Nephron (organoid): Measurements from ENCODE around the gene ZNF8.

ENCODE experiments used
- H3K27ac Mint-ChIP-seq, 3 experiments: 2 replicates each; pipeline ENCODE4 v1.8.0; 2020; ENCODE audit warnings: mixed read lengths in 3 of 3, mild to moderate bottlenecking in 2 of 3, moderate library complexity in 1 of 3
- H3K27me3 Mint-ChIP-seq: 2 replicates; pipeline ENCODE4 v1.8.0; 2021; ENCODE audit warnings: low read depth, mild to moderate bottlenecking, moderate library complexity, mixed read lengths
- H3K36me3 Mint-ChIP-seq: 2 replicates; pipeline ENCODE4 v1.8.0; 2020; ENCODE audit warnings: low read depth, mixed read lengths
- H3K4me1 Mint-ChIP-seq: 2 replicates; pipeline ENCODE4 v1.8.0; 2020; ENCODE audit warnings: mixed read lengths
- H3K4me3 Mint-ChIP-seq, 3 experiments: 2 replicates each; pipeline ENCODE4 v1.8.0; 2020; ENCODE audit warnings: mild to moderate bottlenecking in 3 of 3, mixed read lengths in 3 of 3, moderate library complexity in 2 of 3
- H3K9me3 Mint-ChIP-seq: 2 replicates; pipeline ENCODE4 v1.8.0; 2020; ENCODE audit warnings: mixed read lengths
- TF ChIP-seq, protein P1 (sequence below), 3 experiments: fragments of 200-600 bp; sonication (generic); IDR thresholded peaks; one replicate each; pipeline ENCODE4 v1.5.0; 2021; ENCODE audit warnings: antibody characterized with exemption in 3 of 3; ENCODE audit not compliant: unreplicated experiment in 3 of 3

The ZNF8 gene

DNA sequence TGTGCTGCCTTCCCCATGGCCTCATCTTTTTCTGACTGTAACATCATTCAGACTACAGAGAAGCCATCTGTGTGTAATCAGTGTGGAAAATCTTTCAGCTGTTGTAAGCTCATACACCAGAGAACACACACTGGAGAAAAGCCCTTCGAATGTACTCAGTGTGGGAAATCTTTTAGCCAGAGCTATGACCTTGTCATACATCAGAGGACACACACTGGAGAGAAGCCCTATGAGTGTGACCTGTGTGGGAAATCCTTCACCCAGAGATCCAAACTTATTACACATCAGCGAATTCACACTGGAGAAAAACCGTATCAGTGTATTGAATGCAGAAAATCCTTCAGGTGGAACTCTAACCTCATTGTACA, 17.2 kb upstream of the ZNF8 start:
- Mint-ChIP-seq H3K9me3 (peaks cover 87% of the 10 kb centered on the region), H3K4me3 (no peak overlapping the region), H3K27ac (no peak overlapping the region)

DNA sequence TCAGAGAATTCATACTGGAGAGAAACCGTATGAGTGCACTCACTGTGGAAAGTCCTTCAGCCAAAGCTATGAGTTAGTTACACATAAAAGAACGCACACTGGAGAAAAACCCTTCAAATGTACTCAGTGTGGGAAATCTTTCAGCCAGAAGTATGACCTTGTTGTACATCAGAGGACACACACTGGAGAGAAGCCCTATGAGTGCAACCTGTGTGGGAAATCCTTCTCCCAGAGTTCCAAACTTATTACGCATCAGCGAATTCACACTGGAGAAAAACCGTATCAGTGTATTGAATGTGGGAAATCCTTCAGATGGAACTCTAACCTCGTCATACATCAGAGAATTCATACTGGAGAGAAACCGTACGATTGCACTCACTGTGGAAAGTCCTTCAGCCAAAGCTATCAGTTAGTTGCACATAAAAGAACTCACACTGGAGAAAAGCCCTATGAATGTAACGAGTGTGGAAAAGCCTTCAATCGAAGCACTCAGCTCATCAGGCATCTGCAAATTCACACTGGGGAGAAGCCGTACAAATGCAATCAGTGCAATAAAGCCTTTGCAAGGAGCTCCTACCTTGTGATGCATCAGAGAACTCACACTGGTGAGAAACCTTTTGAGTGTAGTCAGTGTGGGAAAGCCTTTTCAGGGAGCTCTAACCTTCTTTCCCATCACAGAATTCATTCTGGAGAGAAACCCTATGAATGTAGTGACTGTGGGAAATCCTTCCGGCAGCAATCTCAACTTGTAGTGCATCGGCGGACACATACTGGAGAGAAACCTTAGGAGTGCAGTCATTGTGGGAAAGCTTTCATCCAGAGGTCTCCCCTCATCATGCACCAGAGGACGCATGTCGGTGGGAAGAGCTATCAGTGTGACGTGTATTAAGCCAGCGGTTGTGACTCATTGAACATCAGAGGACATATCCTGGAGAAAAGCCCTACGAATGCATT, 16.5 kb upstream of the ZNF8 start:
- Mint-ChIP-seq H3K27me3 (peaks cover 3% of the 10 kb centered on the region), H3K4me3 (no peak overlapping the region), H3K36me3 (peaks cover 100% of the 10 kb centered on the region), H3K9me3 (peaks cover 86% of the 10 kb centered on the region), H3K4me1 (no peaks in the 10 kb centered on the region), H3K27ac (no peak overlapping the region)
- TF ChIP-seq, protein P1, sequence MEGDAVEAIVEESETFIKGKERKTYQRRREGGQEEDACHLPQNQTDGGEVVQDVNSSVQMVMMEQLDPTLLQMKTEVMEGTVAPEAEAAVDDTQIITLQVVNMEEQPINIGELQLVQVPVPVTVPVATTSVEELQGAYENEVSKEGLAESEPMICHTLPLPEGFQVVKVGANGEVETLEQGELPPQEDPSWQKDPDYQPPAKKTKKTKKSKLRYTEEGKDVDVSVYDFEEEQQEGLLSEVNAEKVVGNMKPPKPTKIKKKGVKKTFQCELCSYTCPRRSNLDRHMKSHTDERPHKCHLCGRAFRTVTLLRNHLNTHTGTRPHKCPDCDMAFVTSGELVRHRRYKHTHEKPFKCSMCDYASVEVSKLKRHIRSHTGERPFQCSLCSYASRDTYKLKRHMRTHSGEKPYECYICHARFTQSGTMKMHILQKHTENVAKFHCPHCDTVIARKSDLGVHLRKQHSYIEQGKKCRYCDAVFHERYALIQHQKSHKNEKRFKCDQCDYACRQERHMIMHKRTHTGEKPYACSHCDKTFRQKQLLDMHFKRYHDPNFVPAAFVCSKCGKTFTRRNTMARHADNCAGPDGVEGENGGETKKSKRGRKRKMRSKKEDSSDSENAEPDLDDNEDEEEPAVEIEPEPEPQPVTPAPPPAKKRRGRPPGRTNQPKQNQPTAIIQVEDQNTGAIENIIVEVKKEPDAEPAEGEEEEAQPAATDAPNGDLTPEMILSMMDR (IDR thresholded peaks at IDR 0.05; ENCODE audit: unreplicated experiment in 3 of 3), result no peak

More for the DNA sequence above, 17.2 kb upstream of the ZNF8 start:
- no peaks in the 10 kb centered on the region for H3K4me1 Mint-ChIP-seq
- TF ChIP-seq, protein P1 (IDR thresholded peaks at IDR 0.05; ENCODE audit: unreplicated experiment in 3 of 3), result no peak
- peaks cover 100% of the 10 kb centered on the region for H3K36me3 Mint-ChIP-seq
- H3K27me3 Mint-ChIP-seq, result peaks cover 3% of the 10 kb centered on the region

DNA sequence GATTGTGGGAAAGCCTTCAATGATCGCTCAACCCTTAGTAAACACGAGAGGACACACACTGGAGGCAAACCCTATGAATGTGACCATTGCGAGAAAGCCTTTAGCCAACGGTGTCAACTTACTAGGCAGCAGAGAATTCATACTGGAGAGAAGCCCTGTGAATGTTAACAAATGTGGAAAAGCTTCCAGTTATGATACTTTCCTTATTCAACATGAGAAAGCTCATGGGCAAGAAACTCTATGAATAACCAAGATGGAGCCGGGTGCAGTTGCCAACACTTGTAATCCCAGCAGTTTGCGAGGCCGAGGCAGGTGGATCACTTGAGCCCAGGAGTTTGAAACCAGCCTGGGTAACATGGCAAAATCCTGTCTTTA, 15.8 kb upstream of the ZNF8 start:
- Mint-ChIP-seq H3K36me3 (peaks cover 99% of the 10 kb centered on the region), H3K4me1 (no peaks in the 10 kb centered on the region), H3K4me3 (no peak overlapping the region), H3K27me3 (no peaks in the 10 kb centered on the region), H3K27ac (no peak overlapping the region), H3K9me3 (peaks cover 83% of the 10 kb centered on the region)
- TF ChIP-seq, protein P1 (IDR thresholded peaks at IDR 0.05; ENCODE audit: unreplicated experiment in 3 of 3), result no peak

DNA sequence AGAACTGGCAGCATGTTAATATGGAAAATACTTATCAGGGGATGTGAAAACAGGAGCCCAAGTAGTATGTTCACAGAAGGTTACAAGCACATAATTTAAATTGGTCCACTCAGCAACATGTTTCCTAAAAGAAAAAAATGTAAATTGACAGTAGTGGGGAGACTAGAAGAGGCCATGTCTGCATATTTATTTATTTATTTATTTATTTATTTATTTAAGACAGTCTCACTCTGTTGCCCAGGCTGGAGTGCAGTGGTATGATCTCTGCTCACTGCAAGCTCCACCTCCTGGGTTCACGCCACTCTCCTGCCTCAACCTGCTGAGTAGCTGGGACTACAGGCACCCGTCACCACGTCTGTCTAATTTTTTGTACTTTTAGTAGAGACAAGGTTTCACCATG, 13.7 kb upstream of the ZNF8 start:
- Mint-ChIP-seq H3K4me1 (no peaks in the 10 kb centered on the region), H3K27me3 (no peaks in the 10 kb centered on the region), H3K27ac (no peak overlapping the region), H3K9me3 (peaks cover 76% of the 10 kb centered on the region), H3K36me3 (peaks cover 94% of the 10 kb centered on the region), H3K4me3 (no peak overlapping the region)
- TF ChIP-seq, protein P1 (IDR thresholded peaks at IDR 0.05; ENCODE audit: unreplicated experiment in 3 of 3), result no peak

DNA sequence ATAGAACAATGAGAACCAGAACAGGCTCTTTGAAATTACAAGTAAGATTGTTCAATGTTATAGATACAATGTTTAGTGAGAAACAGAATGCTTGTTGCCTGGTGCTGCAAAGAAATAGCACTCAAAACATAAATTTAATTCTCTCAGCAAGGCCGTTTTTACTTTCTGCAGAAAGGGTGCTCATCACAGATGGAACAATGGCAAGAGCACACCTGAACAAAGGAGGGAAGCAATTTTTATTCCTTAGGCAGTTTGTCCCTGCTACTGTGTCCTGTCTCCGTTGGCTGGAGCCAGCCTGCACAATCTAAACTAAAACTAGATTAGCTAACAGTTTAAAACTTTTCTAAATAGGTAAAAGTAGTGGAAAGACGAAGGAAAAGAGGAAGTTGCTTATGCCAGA, 10.4 kb upstream of the ZNF8 start:
- TF ChIP-seq, protein P1 (IDR thresholded peaks at IDR 0.05; ENCODE audit: unreplicated experiment in 3 of 3), result no peak
- Mint-ChIP-seq H3K27me3 (no peaks in the 10 kb centered on the region), H3K36me3 (peaks cover 94% of the 10 kb centered on the region), H3K4me1 (no peaks in the 10 kb centered on the region), H3K27ac (no peak overlapping the region), H3K9me3 (peaks cover 67% of the 10 kb centered on the region), H3K4me3 (no peak overlapping the region)

DNA sequence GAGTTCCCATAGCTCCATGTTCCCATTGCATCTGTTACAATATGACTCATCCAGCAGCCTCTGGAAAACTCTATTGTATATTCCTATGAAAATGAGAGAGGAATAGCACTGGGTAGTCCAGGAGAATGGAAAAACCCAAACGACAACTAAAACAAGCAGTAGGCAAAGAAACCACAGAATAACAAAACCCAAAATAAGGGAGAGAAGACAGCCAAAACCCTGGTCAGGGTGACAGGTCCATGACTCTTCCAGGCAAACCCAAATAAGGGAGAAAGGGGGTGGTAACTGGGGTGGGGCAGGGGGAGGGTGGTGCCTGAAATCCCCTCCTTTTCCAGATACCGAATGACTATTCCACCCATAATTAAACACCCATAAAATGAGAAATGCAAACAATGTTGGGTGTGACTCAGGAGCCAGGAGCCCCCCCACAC, 4.0 kb upstream of the ZNF8 start:
- H3K4me3 Mint-ChIP-seq, result peak overlapping the region; percentile 36 to 61 (median 48)
- peaks cover 10% of the 10 kb centered on the region for H3K4me1 Mint-ChIP-seq
- TF ChIP-seq, protein P1 (IDR thresholded peaks at IDR 0.05; ENCODE audit: unreplicated experiment in 3 of 3), result no peak
- H3K27me3 Mint-ChIP-seq, result peaks cover 3% of the 10 kb centered on the region
- no peak overlapping the region for H3K27ac Mint-ChIP-seq
- peaks cover 69% of the 10 kb centered on the region for H3K9me3 Mint-ChIP-seq
- peaks cover 97% of the 10 kb centered on the region for H3K36me3 Mint-ChIP-seq
